ENCODE data around the gene SMAD2.
"Not testable (repeated sequence)": the region's sequence is repeated elsewhere in the genome, so short reads cannot be mapped to it uniquely, and the experiment has no call there.

SMAD2 gene

GRCh38 chr18:47930199-47930930 is at the start of gene SMAD2:
TSS of gene SMAD2 (minus strand) at chr18:47930659. CDS start at chr18:47896756, 33,903 bp downstream.
- peak; percentile 80 for DNase-seq

DNA sequence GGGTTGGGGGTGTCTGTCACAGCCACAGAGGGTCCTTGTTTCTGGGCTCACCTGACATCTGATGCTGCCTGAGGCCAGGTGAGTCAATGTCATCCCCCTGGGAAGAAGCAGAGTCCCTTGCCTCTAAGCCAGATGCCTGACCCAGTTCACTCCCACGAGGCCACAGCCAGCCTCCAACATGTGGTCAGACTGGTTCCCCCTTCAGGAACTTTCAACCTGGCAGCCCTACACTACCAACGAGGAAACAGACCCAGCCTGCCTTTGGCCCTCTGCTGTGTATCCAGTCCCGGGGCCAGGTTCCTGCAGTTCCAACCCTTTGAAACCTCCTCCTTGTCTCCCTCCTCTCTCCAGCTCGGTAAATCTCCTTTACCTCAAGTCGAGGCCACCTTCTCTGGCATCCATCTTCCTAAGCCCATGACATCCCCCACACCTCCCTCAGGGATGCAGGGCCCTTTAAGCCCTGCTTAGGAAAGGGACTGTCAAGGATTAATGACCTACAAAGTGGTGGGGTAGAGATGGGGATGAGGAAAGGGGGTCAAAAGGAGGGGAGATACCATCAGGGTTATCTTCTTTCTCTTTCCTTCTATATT is 49.2 kb upstream of the SMAD2 start:
- DNase-seq: no peak

DNA sequence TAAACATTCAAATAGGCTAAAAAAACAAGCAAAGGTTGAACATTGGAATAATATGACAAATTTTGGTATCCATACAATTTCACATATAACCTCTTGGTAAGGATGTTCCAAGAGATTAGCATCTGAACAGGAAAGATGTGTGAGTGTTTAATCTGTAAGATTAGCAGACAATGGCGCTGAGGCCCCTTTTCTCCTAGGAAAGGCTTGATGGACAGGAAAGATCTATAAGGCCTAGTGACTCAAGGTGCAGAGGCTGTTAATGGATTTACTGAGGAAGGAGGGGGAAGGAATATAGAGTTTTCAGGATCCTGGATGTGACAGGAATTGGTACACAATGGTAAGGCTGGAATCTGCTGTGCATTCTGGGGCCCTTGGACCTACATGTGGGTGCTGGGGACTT is 48.1 kb upstream of the SMAD2 start:
- no peak for DNase-seq

DNA sequence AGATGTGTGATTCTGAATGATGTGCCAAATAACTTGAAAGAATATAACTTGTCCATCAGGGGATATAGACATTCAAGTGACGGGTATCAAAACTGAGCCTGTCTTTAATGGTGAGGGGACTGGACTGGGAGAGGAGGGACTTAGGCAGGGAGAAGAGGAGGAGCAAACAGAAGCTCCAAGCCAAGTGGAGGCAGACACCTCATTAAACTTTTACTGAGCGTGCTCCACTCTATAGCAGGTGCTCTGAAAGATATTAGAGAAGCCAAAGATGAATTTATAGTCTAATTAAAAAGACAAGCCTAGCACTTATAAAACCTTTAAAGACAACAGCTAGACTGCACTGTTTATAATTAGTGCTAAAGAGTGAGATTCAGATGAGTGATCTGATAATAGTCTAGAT is 47.7 kb upstream of the SMAD2 start:
- no peak for DNase-seq

GRCh38 chr18:47975701-47976100 is 45.2 kb upstream of the SMAD2 start:
- no peak for DNase-seq

GRCh38 chr18:47975105-47975504 is 44.6 kb upstream of the SMAD2 start:
- DNase-seq: no peak

DNA sequence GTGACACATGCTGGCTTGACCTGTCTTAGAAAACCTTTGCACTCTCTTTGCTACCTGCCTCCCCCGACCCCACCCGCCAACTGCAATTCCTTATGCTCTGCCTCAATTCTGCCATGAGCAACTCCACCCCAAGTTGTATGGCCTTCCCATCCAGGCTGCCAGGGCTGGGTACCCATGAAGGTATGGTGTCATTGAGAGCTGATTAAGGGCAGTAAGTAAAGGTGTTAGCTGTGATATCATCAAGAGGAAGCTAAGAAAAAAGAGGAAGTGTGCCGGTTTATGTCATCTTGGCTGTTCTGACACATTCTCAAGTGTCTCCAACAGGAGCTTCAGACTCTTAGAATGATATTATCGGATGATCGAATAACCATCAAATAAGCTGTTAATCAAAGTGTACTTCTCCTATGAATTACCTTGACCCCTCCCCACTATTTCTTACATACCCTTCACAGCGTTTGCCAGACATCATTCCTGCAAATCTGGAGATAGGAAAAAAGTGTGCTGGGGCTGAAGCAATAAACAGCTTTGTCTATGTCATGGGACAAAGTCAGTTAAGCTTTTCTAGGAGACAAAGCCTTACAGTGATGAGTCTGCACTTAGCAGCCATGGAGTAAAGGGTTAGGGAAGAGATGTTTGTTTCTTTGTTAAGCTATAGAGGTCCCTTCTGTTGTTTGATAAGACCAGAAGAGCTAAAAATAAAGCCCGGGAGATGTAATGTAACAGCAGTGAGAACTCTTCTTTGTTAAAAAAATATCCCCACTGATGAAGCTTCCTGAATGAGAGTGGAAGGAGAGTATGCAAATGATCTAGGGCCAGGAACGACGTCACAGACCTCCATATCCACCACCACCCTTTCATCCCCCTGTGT is 40.4 kb upstream of the SMAD2 start:
- no peak for DNase-seq

GRCh38 chr18:47969816-47970215 is 39.4 kb upstream of the SMAD2 start:
- DNase-seq: no peak

GRCh38 chr18:47968721-47969120 is 38.3 kb upstream of the SMAD2 start:
- no peak for DNase-seq

- no peak for DNase-seq
Measured at GRCh38 chr18:47968006-47968676, 37.7 kb upstream of the SMAD2 start.

DNA sequence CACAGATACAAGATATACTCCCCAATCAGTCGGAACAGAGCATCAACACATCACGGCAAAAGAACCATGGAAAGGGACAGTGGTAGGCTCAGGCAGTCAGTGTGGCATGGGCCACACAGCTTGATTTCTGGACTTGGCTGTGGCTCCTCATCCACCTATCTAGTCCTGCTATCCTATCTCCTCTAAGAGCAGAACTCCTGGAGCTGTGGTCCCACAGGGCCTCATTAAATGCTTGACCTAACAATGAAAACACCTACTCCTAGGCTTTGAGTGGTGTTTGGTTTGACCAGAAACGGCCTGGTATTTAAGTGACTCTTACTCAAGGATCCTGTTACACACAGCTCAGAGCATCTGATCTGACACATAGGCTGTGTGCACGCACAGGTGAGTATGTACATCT is 33.6 kb upstream of the SMAD2 start:
- peak; percentile 83 for DNase-seq

DNA sequence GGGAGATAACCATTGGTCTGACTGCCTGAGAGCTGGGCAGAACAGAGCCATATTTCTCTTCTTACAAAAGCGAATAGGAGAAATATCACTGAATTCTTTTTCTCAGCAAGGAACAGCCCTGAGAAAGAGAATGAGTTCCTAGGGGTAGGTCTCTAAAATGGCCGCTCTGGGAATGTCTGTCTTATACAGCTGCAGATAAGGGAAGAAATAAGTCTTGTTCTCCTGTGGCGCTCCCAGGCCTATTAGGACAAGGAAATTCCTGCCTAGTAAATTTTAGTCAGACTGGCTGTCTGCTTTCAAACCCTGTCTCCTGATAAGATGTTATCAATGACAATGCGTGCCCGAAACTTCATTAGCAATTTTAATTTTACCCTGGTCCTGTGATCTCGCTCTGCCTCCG is 30.5 kb upstream of the SMAD2 start:
- DNase-seq: not testable (repeated sequence)

DNA sequence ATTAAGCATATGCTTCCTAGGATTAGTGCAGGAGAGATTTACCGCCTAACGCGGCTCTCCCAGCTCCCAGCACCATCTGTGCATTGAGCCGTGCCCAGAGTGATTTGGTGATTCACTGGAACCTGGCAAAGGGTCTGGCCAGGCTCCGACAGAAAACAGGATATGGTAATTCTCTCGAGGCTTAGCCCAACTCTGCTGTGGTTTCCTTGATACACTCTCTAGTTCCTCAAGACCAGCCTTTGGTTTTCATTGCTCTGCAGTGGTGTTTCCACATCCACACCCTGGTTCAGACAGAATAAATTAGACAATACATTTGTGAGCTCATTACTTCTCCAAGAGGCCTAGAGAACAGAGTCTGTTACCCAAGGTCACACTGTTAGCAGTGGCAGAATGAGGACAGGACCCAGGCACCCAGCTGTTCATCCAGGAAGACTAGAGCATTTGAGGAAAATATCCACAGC is 23.0 kb upstream of the SMAD2 start:
- peak; percentile 6 for DNase-seq

DNA sequence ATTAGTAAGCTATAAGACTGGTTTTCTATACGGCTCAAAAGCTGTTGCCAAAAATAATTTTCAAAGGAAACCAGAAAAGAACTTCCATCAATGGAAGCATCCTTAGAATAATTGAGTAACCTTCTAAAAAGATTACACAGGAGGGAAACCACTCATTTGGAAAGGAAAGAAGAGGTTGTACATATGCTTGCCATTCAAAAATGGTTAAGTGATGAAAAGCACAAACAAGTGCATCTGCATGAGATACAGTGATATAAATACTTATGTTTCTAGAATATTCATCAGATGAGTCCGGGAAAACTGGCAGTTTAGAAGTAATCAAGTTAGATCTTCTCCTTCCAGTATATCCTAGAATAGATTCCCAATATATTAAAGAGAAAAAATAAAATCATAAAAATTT is 20.1 kb upstream of the SMAD2 start:
- DNase-seq: no peak

GRCh38 chr18:47949202-47949601 is 18.7 kb upstream of the SMAD2 start:
- no peak for DNase-seq

DNA sequence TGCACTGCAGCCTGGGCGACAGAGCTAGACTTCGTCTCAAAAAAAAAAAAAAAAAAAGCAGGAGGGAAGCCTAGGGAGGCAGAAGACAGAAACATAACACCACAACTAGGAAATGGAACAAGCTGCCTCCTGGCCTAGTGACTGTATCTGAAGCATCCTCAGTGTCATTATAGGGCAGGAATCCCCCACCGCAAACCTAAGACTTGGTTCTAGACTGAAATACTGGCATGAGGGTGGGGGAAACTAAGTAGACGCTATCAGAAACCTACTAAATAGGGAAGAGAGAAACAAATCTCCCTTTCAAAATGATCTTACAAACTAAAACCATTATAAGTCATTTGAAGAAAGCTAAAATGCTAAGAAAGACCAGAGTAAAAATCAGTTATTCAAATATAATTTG is 16.4 kb upstream of the SMAD2 start:
- no peak for DNase-seq

DNA sequence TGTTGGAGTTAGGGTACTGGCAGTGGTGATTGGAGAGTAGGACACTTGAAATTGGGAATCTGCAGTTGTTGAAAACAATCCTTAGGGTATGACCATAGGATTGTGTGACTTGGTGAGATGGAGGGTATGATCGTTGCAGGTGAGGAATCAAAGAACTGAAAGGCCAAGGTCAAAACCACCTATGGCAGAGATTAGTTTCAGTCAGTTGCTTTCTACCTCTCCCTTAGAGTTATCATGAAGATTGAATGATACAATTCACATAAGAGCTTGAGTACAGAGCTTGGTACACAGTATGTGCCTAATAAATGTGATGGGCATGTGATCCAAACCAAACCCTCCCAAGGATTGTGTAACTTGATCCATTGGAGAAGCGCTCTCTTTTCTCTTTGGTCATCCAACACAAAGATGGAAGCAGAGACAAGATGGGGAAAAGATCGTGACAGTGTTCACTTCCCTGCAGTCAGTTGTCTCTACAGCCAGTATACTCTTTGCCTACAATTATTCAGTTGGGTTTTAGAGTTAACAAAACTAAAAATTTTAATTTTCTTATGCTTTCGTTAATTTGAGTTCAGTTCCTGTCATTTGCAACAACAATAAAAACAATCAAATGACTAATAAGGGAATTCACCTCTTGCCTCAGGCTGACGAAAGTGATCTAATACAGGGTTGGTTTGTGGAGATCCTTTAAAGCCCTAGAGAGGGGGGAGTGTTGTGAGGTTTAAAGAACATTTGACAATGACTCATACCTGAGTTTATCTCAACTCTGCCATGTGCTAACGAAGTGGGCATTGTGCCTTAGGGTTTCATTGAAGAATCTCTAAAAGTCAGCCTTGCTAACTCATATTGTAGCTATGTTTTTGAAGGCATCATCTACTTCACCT is 14.8 kb upstream of the SMAD2 start:
- no peak for DNase-seq

- DNase-seq: no peak
Measured at GRCh38 chr18:47936952-47937351, 6.5 kb upstream of the SMAD2 start.

- no peak for DNase-seq
Measured at GRCh38 chr18:47935321-47936055, 5.0 kb upstream of the SMAD2 start.

- no peak for DNase-seq
Measured at GRCh38 chr18:47932603-47933002, 2.1 kb upstream of the SMAD2 start.

DNA sequence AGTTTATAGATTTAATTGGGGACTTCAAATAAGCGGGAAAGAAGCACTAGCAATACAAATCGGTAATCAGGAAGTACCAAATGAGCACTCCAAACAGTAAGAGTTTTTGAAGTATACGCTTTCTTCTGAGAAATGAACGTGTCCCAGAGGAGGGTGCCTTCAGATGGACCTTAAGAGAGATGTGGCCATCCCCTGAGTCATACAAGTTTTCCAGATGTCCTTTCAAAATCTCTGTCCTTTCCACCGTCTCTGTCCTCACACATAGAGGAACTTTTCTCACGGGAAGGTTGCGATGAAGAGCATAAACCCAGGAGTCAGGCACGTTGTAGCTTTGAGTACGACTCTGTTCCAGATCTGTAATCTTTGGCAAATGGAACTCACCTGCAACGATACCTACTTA is 1.7 kb upstream of the SMAD2 start:
- no peak for DNase-seq
